Neural progenitor cell (in vitro differentiated cells): Measurements from ENCODE around the gene MAB21L4. TPM values are rescaled to one million over a fixed set of nuclear protein-coding genes. Genes with fewer than 3 reads are reported as not detected.
A peak's percentile ranks its signal among the peaks of the same experiment; 100 is the strongest.

Experiments used
- DNase-seq: peaks from one replicate; pipeline ENCODE4 v3.0.0-alpha.2; 2016; ENCODE audit warnings: low spot score
- H2AFZ ChIP-seq: fragments of 200-600 bp; sonication (generic); replicated peaks from 2 replicates; pipeline ENCODE4 v1.6.1; 2016; ENCODE audit warnings: antibody characterized with exemption
- H3F3A ChIP-seq: fragments of 200-600 bp; sonication (generic); 2 replicates; pipeline ENCODE4 v1.6.1; 2016; ENCODE audit warnings: antibody characterized with exemption, low read depth
- H3K27ac ChIP-seq: fragments of 200-600 bp; sonication (generic); 2 replicates; pipeline ENCODE4 v1.5.1; 2016; ENCODE audit warnings: mild to moderate bottlenecking
- H3K27me3 ChIP-seq: fragments of 200-600 bp; sonication (generic); 2 replicates; pipeline ENCODE4 v1.6.1; 2016; ENCODE audit warnings: mild to moderate bottlenecking, moderate library complexity
- H3K36me3 ChIP-seq: fragments of 200-600 bp; sonication (generic); 2 replicates; pipeline ENCODE4 v1.5.1; 2016
- H3K4me1 ChIP-seq: fragments of 200-600 bp; sonication (generic); 2 replicates; pipeline ENCODE4 v1.6.1; 2016; ENCODE audit warnings: mixed run types
- H3K4me2 ChIP-seq: fragments of 200-600 bp; sonication (generic); 2 replicates; pipeline ENCODE4 v1.6.1; 2016
- H3K4me3 ChIP-seq: fragments of 200-600 bp; sonication (generic); 2 replicates; pipeline ENCODE4 v1.5.1; 2016
- H3K79me2 ChIP-seq: fragments of 200-600 bp; sonication (generic); 2 replicates; pipeline ENCODE4 v1.6.1; 2016; ENCODE audit warnings: low read depth
- H3K9ac ChIP-seq: fragments of 200-600 bp; sonication (generic); 2 replicates; pipeline ENCODE4 v1.6.1; 2016
- H3K9me3 ChIP-seq: fragments of 200-600 bp; sonication (generic); 2 replicates; pipeline ENCODE4 v1.5.1; 2016; ENCODE audit warnings: low read depth
- H4K20me1 ChIP-seq: fragments of 200-600 bp; sonication (generic); 2 replicates; pipeline ENCODE4 v1.6.1; 2016; ENCODE audit warnings: low read depth
- H3K27ac Mint-ChIP-seq: 3 replicates; pipeline ENCODE4 v1.8.0; 2021; ENCODE audit warnings: mixed read lengths
- H3K27me3 Mint-ChIP-seq: 2 replicates; pipeline ENCODE4 v1.8.0; 2022; ENCODE audit warnings: low read depth, mild to moderate bottlenecking, inconsistent platforms, moderate library complexity, mixed read lengths; ENCODE audit not compliant: insufficient read depth
- H3K36me3 Mint-ChIP-seq: 3 replicates; pipeline ENCODE4 v1.8.0; 2021; ENCODE audit warnings: mixed read lengths
- H3K4me1 Mint-ChIP-seq: 3 replicates; pipeline ENCODE4 v1.8.0; 2021; ENCODE audit warnings: mixed read lengths
- H3K4me3 Mint-ChIP-seq: 3 replicates; pipeline ENCODE4 v1.8.0; 2021; ENCODE audit warnings: mild to moderate bottlenecking, moderate library complexity, mixed read lengths
- H3K9me3 Mint-ChIP-seq: 3 replicates; pipeline ENCODE4 v1.8.0; 2020; ENCODE audit warnings: mixed read lengths
- CTCF ChIP-seq: fragments of 200-600 bp; sonication (generic); IDR thresholded peaks from 2 replicates; pipeline ENCODE4 v1.5.1; 2017; ENCODE audit warnings: antibody characterized with exemption, mild to moderate bottlenecking
- EZH2 ChIP-seq: fragments of 200-600 bp; sonication (generic); IDR thresholded peaks from 2 replicates; pipeline ENCODE4 v1.6.1; 2017; ENCODE audit warnings: antibody characterized with exemption, mild to moderate bottlenecking, moderate library complexity
- EZH2phosphoT487 ChIP-seq: fragments of 200-600 bp; sonication (generic); IDR thresholded peaks from 2 replicates; pipeline ENCODE4 v1.6.1; 2017; ENCODE audit warnings: antibody characterized with exemption
- total RNA-seq: library from RNA; depleted of rRNA; stranded (reverse); fragments of >200 nt; gene quantifications from 2 replicates; pipeline ENCODE4 v1.2.3, GENCODE V29; 2015; ENCODE audit warnings: low replicate concordance

Gene MAB21L4
- total RNA-seq, 1 donor from 2014 or later, result not detected

GRCh38 chr2:240909216-240909974, 13.4 kb upstream of the MAB21L4 start:
- no peak overlapping the region for H3K9ac ChIP-seq
- H3F3A ChIP-seq, result no peaks in the 10 kb centered on the region
- no peak overlapping the region for H3K27ac ChIP-seq
- no peak overlapping the region for H2AFZ ChIP-seq
- H3K4me3 ChIP-seq, result no peak overlapping the region
- Mint-ChIP-seq H3K4me3 (no peak overlapping the region), H3K36me3 (no peaks in the 10 kb centered on the region), H3K27ac (no peak overlapping the region), H3K27me3 (peaks cover 12% of the 10 kb centered on the region), H3K9me3 (no peaks in the 10 kb centered on the region), H3K4me1 (peaks cover 5% of the 10 kb centered on the region)
- no peak for DNase-seq
- no peaks in the 10 kb centered on the region for H3K4me1 ChIP-seq
- H3K36me3 ChIP-seq, result no peaks in the 10 kb centered on the region
- TF ChIP-seq EZH2phosphoT487, result no peak
- no peak for TF ChIP-seq EZH2
- no peak for TF ChIP-seq CTCF
- H3K9me3 ChIP-seq, result no peaks in the 10 kb centered on the region
- H3K27me3 ChIP-seq, result no peaks in the 10 kb centered on the region
- no peaks in the 10 kb centered on the region for H3K79me2 ChIP-seq
- H3K4me2 ChIP-seq, result no peak overlapping the region
- H4K20me1 ChIP-seq, result no peaks in the 10 kb centered on the region

DNA sequence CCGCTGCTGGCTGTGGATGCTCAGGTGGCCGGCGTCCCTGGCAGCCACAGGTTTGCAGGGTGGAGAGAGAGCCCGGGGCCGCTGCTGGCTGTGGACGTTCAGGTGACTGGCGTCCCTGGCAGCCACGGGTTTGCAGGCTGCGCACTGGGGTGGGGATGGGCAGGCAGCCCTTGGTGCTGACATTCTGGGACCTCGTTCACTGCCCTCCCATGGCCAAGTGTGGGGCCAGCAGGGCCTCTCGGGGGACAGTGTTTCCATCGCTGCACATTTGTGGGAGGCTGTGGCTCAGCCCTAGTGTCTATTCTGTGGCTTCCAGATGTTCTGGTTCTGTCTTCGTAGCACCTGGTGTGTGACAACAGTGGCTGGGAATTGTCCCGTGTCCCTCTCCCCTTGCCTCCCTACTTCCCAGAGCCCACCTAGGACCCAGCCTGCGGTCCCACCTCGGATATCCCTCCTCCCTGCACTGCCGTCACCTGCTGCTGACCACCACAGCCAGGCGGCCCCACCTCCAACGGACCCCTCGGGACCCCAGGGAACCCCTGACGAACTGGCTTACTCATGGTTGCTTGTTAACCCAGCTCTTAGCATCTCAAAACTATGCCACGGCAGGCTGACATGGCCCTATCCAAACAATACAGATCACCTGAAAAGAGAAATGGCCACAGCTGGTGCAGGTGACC, 11.1 kb upstream of the MAB21L4 start:
- H3K4me1 Mint-ChIP-seq, result peaks cover 5% of the 10 kb centered on the region
- H3K36me3 Mint-ChIP-seq, result no peaks in the 10 kb centered on the region
- Histone ChIP-seq H3K4me2 (no peak overlapping the region), H3K36me3 (no peaks in the 10 kb centered on the region), H3K27ac (no peak overlapping the region), H3K9ac (no peak overlapping the region), H4K20me1 (no peaks in the 10 kb centered on the region), H3K4me3 (no peak overlapping the region), H3F3A (no peaks in the 10 kb centered on the region), H3K9me3 (no peaks in the 10 kb centered on the region), H3K4me1 (no peaks in the 10 kb centered on the region), H3K79me2 (no peaks in the 10 kb centered on the region), H2AFZ (no peak overlapping the region), H3K27me3 (no peaks in the 10 kb centered on the region)
- no peak for DNase-seq
- H3K27ac Mint-ChIP-seq, result no peak overlapping the region
- H3K9me3 Mint-ChIP-seq, result peaks cover 4% of the 10 kb centered on the region
- H3K27me3 Mint-ChIP-seq, result peaks cover 4% of the 10 kb centered on the region
- no peak overlapping the region for H3K4me3 Mint-ChIP-seq
- no peak for TF ChIP-seq EZH2phosphoT487
- no peak for TF ChIP-seq EZH2
- TF ChIP-seq CTCF, result no peak

GRCh38 chr2:240906141-240906910, 10.4 kb upstream of the MAB21L4 start, which contains the start of gene CROCC2:
Gene CROCC2 (plus strand): TSS chr2:240906336. CDS start chr2:240906514, 178 bp downstream.
- Histone ChIP-seq H4K20me1 (no peaks in the 10 kb centered on the region), H3K4me2 (no peak within 1 kb of the TSS), H3K4me3 (no peak within 1 kb of the TSS), H3K36me3 (no peaks in the 10 kb centered on the region), H3K79me2 (no peaks in the 10 kb centered on the region), H3K27ac (no peak within 1 kb of the TSS), H3K9ac (no peak within 1 kb of the TSS), H3K27me3 (no peaks in the 10 kb centered on the region), H3F3A (no peaks in the 10 kb centered on the region), H2AFZ (no peak within 1 kb of the TSS), H3K4me1 (no peaks in the 10 kb centered on the region), H3K9me3 (no peaks in the 10 kb centered on the region)
- TF ChIP-seq EZH2phosphoT487, result no peak
- TF ChIP-seq CTCF, result no peak
- Mint-ChIP-seq H3K4me1 (peaks cover 5% of the 10 kb centered on the region), H3K4me3 (no peak within 1 kb of the TSS), H3K27ac (peak within 1 kb of the TSS; percentile 50), H3K27me3 (peaks cover 3% of the 10 kb centered on the region), H3K9me3 (peaks cover 4% of the 10 kb centered on the region), H3K36me3 (no peaks in the 10 kb centered on the region)
- DNase-seq, result peak; percentile 48
